ENCODE results near the gene LRRK1.

LRRK1 gene

GRCh38 chr15:101008158-101009139 lies 89.3 kb downstream of the LRRK1 start:
- DNase-seq (ENCODE audit: low read depth) = peak; percentile 60

- no peak for DNase-seq (ENCODE audit: low read depth)
Observed at GRCh38 chr15:101009176-101009575, 90.0 kb downstream of the LRRK1 start.

- no peak for DNase-seq (ENCODE audit: low read depth)
Observed at GRCh38 chr15:101010781-101011180, 91.6 kb downstream of the LRRK1 start.

GRCh38 chr15:101012326-101013200 lies 93.4 kb downstream of the LRRK1 start:
- DNase-seq (ENCODE audit: low read depth) = no peak

GRCh38 chr15:101013201-101013550 lies 94.0 kb downstream of the LRRK1 start:
- DNase-seq (ENCODE audit: low read depth) = no peak

GRCh38 chr15:101013769-101014675 lies 94.9 kb downstream of the LRRK1 start:
- DNase-seq (ENCODE audit: low read depth) = no peak

GRCh38 chr15:101014921-101015841 lies 96.0 kb downstream of the LRRK1 start:
- peak; percentile 23 for DNase-seq (ENCODE audit: low read depth)

GRCh38 chr15:101016581-101016980 lies 97.4 kb downstream of the LRRK1 start:
- no peak for DNase-seq (ENCODE audit: low read depth)

GRCh38 chr15:101017093-101017754 lies 98.1 kb downstream of the LRRK1 start:
- no peak for DNase-seq (ENCODE audit: low read depth)

GRCh38 chr15:101018016-101018415 lies 98.9 kb downstream of the LRRK1 start:
- no peak for DNase-seq (ENCODE audit: low read depth)

GRCh38 chr15:101018450-101018849 lies 99.3 kb downstream of the LRRK1 start:
- no peak for DNase-seq (ENCODE audit: low read depth)

- DNase-seq (ENCODE audit: low read depth) = no peak
Observed at GRCh38 chr15:101019366-101019896, 100.3 kb downstream of the LRRK1 start.

- DNase-seq (ENCODE audit: low read depth) = no peak
Observed at GRCh38 chr15:101020451-101020850, 101.3 kb downstream of the LRRK1 start.

- DNase-seq (ENCODE audit: low read depth) = no peak
Observed at GRCh38 chr15:101020945-101021344, 101.8 kb downstream of the LRRK1 start.

- no peak for DNase-seq (ENCODE audit: low read depth)
Observed at GRCh38 chr15:101022306-101022705, 103.1 kb downstream of the LRRK1 start.

GRCh38 chr15:101022876-101023275 lies 103.7 kb downstream of the LRRK1 start:
- DNase-seq (ENCODE audit: low read depth) = no peak

- DNase-seq (ENCODE audit: low read depth) = no peak
Observed at GRCh38 chr15:101023501-101024072, 104.4 kb downstream of the LRRK1 start.

- no peak for DNase-seq (ENCODE audit: low read depth)
Observed at GRCh38 chr15:101024073-101024695, 105.0 kb downstream of the LRRK1 start.

All from T-helper 22 cell (primary cell).